WTC11 (cell line): ENCODE data around the gene ARHGAP32. TPM values are rescaled to one million over a fixed set of nuclear protein-coding genes. Genes with fewer than 3 reads are reported as not detected.

Experiments used
- ATAC-seq: fragments of 200-7000 bp; cut with Tn5 transposase; 2 replicates; pipeline ENCODE4 v1.10.0; 2021; ENCODE audit warnings: mild to moderate bottlenecking, moderate library complexity
- CTCF ChIA-PET: fragments of 300-600 bp; sonication (Branson Sonifier 250); formaldehyde crosslinking; loops from one replicate; lab custom pipeline; 2021; ENCODE audit warnings: antibody characterized with exemption; lab: Charles Lee
- POLR2A ChIA-PET: fragments of 350-600 bp; sonication (Branson Sonifier 250); formaldehyde crosslinking; loops from one replicate; lab custom pipeline; 2021; ENCODE audit warnings: antibody characterized with exemption; lab: Charles Lee
- DNase-seq: peaks from one replicate; pipeline ENCODE4 v3.0.0; 2021; ENCODE audit warnings: low spot score
- H3K27ac Mint-ChIP-seq: 2 replicates; pipeline ENCODE4 v1.8.0; 2021; ENCODE audit warnings: mixed read lengths
- H3K27me3 Mint-ChIP-seq: 2 replicates; pipeline ENCODE4 v1.8.0; 2021; ENCODE audit warnings: low read depth, mild to moderate bottlenecking, moderate library complexity, mixed read lengths
- H3K36me3 Mint-ChIP-seq: 2 replicates; pipeline ENCODE4 v1.8.0; 2021; ENCODE audit warnings: mixed read lengths
- H3K4me1 Mint-ChIP-seq: 2 replicates; pipeline ENCODE4 v1.8.0; 2022; ENCODE audit warnings: mixed read lengths
- H3K4me3 Mint-ChIP-seq: 2 replicates; pipeline ENCODE4 v1.8.0; 2021; ENCODE audit warnings: mild to moderate bottlenecking, moderate library complexity, mixed read lengths
- H3K9me3 Mint-ChIP-seq: 2 replicates; pipeline ENCODE4 v1.8.0; 2021; ENCODE audit warnings: mixed read lengths
- AR ChIP-seq: fragments of 250-450 bp; sonication (Bioruptor Pico); IDR thresholded peaks from 2 replicates; pipeline ENCODE4 v1.9.0; 2021; ENCODE audit warnings: mild to moderate bottlenecking
- ATF1 ChIP-seq: sonication (generic); formaldehyde crosslinking; IDR thresholded peaks from 2 replicates; pipeline ENCODE4 v1.8.1; 2023; ENCODE audit warnings: mild to moderate bottlenecking, moderate library complexity, missing genetic modification reagents
- ATF2 ChIP-seq: sonication (generic); formaldehyde crosslinking; IDR thresholded peaks from 2 replicates; pipeline ENCODE4 v1.8.1; 2022; ENCODE audit warnings: low read depth, missing genetic modification reagents, borderline replicate concordance
- ATF3 ChIP-seq: sonication (generic); formaldehyde crosslinking; conservative IDR thresholded peaks from 2 replicates; pipeline ENCODE4 v1.8.1; 2022; ENCODE audit warnings: mild to moderate bottlenecking, missing genetic modification reagents
- E2F1 ChIP-seq: sonication (generic); formaldehyde crosslinking; IDR thresholded peaks from 2 replicates; pipeline ENCODE4 v1.8.0; 2022; ENCODE audit warnings: mild to moderate bottlenecking, missing genetic modification reagents
- ESRRA ChIP-seq: sonication (generic); formaldehyde crosslinking; IDR thresholded peaks from 2 replicates; pipeline ENCODE4 v1.8.1; 2022; ENCODE audit warnings: mild to moderate bottlenecking, missing genetic modification reagents, borderline replicate concordance
- FOXK1 ChIP-seq: sonication (generic); formaldehyde crosslinking; IDR thresholded peaks from 2 replicates; pipeline ENCODE4 v1.8.0; 2022; ENCODE audit warnings: mild to moderate bottlenecking, moderate library complexity, missing genetic modification reagents
- FOXP4 ChIP-seq: sonication (generic); formaldehyde crosslinking; IDR thresholded peaks from 2 replicates; pipeline ENCODE4 v1.8.0; 2022; ENCODE audit warnings: mild to moderate bottlenecking, missing genetic modification reagents
- HMGA2 ChIP-seq: fragments of 250-450 bp; sonication (Bioruptor Pico); IDR thresholded peaks from 2 replicates; pipeline ENCODE4 v1.4.0; 2021; ENCODE audit warnings: mild to moderate bottlenecking, moderate library complexity
- JAZF1 ChIP-seq: fragments of 250-450 bp; sonication (Bioruptor Pico); IDR thresholded peaks from 2 replicates; pipeline ENCODE4 v1.9.0; 2021; ENCODE audit warnings: moderate library complexity, mild to moderate bottlenecking, inconsistent platforms
- MXD4 ChIP-seq: fragments of 250-450 bp; sonication (Bioruptor Pico); IDR thresholded peaks from 2 replicates; pipeline ENCODE4 v1.8.0; 2021; ENCODE audit warnings: mild to moderate bottlenecking, moderate library complexity, borderline replicate concordance
- NR3C1 ChIP-seq: sonication (generic); formaldehyde crosslinking; conservative IDR thresholded peaks from 2 replicates; pipeline ENCODE4 v1.8.1; 2023; ENCODE audit warnings: low read depth, mild to moderate bottlenecking, missing genetic modification reagents
- SOX15 ChIP-seq: fragments of 250-450 bp; sonication (Bioruptor Pico); IDR thresholded peaks from 2 replicates; pipeline ENCODE4 v1.9.0; 2021; ENCODE audit warnings: mild to moderate bottlenecking
- TEAD4 ChIP-seq: sonication (generic); formaldehyde crosslinking; IDR thresholded peaks from 2 replicates; pipeline ENCODE4 v1.8.0; 2022; ENCODE audit warnings: mild to moderate bottlenecking, missing genetic modification reagents
- ZBTB43 ChIP-seq: sonication (generic); formaldehyde crosslinking; IDR thresholded peaks from 2 replicates; pipeline ENCODE4 v1.8.1; 2023; ENCODE audit warnings: mild to moderate bottlenecking, missing genetic modification reagents
- ZMAT4 ChIP-seq: fragments of 250-450 bp; sonication (Bioruptor Pico); IDR thresholded peaks from 2 replicates; pipeline ENCODE4 v1.9.0; 2021; ENCODE audit warnings: mild to moderate bottlenecking
- ZNF219 ChIP-seq: sonication (generic); formaldehyde crosslinking; IDR thresholded peaks from 2 replicates; pipeline ENCODE4 v1.8.0; 2023; ENCODE audit warnings: missing genetic modification reagents, mild to moderate bottlenecking, borderline replicate concordance
- ZNF532 ChIP-seq: fragments of 250-450 bp; sonication (Bioruptor Pico); IDR thresholded peaks from 2 replicates; pipeline ENCODE4 v1.9.0; 2021; ENCODE audit warnings: mild to moderate bottlenecking, borderline replicate concordance
- total RNA-seq: library from RNA; stranded (reverse); gene quantifications from 3 replicates; pipeline ENCODE4 v1.2.3, GENCODE V29; 2021

ARHGAP32 gene
- total RNA-seq, 1 experiment from 2014 or later = 25.6 TPM

GRCh38 chr11:129191649-129192048 is 476 bp downstream of the ARHGAP32 start:
- TF ChIP-seq TEAD4 (CRISPR knock-in tag) (no peak), ATF3 (no peak), FOXP4 (no peak), HMGA2 (CRISPR knock-in tag) (no peak), FOXK1 (CRISPR knock-in tag) (no peak), SOX15 (CRISPR knock-in tag) (no peak), ZMAT4 (CRISPR knock-in tag) (no peak), AR (CRISPR knock-in tag) (no peak), ESRRA (CRISPR knock-in tag) (no peak), ZBTB43 (CRISPR knock-in tag) (no peak), MXD4 (CRISPR knock-in tag) (no peak), ZNF219 (CRISPR knock-in tag) (no peak), ZNF532 (CRISPR knock-in tag) (no peak), JAZF1 (CRISPR knock-in tag) (no peak), NR3C1 (no peak), ATF1 (CRISPR knock-in tag) (no peak), E2F1 (no peak), ATF2 (CRISPR knock-in tag) (no peak)
- no peak overlapping the region for H3K27ac Mint-ChIP-seq
- CTCF ChIA-PET = no interaction called here
- no peak overlapping the region for H3K4me3 Mint-ChIP-seq
- POLR2A ChIA-PET = no interaction called here
- DNase-seq (no peak), ATAC-seq (peak; percentile 20)
- H3K36me3 Mint-ChIP-seq = peaks cover 6% of the 10 kb centered on the region
- H3K9me3 Mint-ChIP-seq = peaks cover 13% of the 10 kb centered on the region
- H3K4me1 Mint-ChIP-seq = peaks cover 14% of the 10 kb centered on the region
- H3K27me3 Mint-ChIP-seq = no peaks in the 10 kb centered on the region
